ENCODE data around the gene SLC8A2. TPM values are rescaled to one million over a fixed set of nuclear protein-coding genes. Genes with fewer than 3 reads are reported as not detected.

Gene SLC8A2
- total RNA-seq, 3 donors from 2014 or later (not counting 1 experiment from before 2014, with no cell fraction given) = 0.20 TPM; not detected in 2

- no peak for ATAC-seq
Measured at GRCh38 chr19:47422417-47423163, 49.1 kb downstream of the SLC8A2 start.

GRCh38 chr19:47421844-47422395 is 49.8 kb downstream of the SLC8A2 start:
- H3K4me3 Mint-ChIP-seq = no peak overlapping the region
- no peak overlapping the region for H3K27ac ChIP-seq (ENCODE audit: low read length)
- ATAC-seq = peak in 1 of 3 donors; percentile 34
- H3K4me1 ChIP-seq (ENCODE audit: control insufficient read depth, insufficient read depth, low read length) = peaks cover 11% of the 10 kb centered on the region
- TF ChIP-seq, protein P1, sequence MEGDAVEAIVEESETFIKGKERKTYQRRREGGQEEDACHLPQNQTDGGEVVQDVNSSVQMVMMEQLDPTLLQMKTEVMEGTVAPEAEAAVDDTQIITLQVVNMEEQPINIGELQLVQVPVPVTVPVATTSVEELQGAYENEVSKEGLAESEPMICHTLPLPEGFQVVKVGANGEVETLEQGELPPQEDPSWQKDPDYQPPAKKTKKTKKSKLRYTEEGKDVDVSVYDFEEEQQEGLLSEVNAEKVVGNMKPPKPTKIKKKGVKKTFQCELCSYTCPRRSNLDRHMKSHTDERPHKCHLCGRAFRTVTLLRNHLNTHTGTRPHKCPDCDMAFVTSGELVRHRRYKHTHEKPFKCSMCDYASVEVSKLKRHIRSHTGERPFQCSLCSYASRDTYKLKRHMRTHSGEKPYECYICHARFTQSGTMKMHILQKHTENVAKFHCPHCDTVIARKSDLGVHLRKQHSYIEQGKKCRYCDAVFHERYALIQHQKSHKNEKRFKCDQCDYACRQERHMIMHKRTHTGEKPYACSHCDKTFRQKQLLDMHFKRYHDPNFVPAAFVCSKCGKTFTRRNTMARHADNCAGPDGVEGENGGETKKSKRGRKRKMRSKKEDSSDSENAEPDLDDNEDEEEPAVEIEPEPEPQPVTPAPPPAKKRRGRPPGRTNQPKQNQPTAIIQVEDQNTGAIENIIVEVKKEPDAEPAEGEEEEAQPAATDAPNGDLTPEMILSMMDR (IDR thresholded peaks at IDR 0.05) = no peak
- no peak overlapping the region for H3K27ac Mint-ChIP-seq
- no peak for DNase-seq
- peaks cover 9 to 50% of the 10 kb centered on the region in 2 donors for H3K4me1 Mint-ChIP-seq
- WGBS (ENCODE audit: insufficient coverage) = 3% methylated on average over 31 of the region's 31 CpGs
- no peaks in the 10 kb centered on the region for H3K36me3 ChIP-seq (ENCODE audit: control insufficient read depth, insufficient read depth, low read length)
- intact Hi-C loops (cut with micrococcal nuclease) = no loop called here
- peaks cover 0 to 3% of the 10 kb centered on the region in 2 donors for H3K9me3 Mint-ChIP-seq
- H3K4me3 ChIP-seq (ENCODE audit: low read length) = no peak overlapping the region
- H3K9me3 ChIP-seq (ENCODE audit: control insufficient read depth, insufficient read depth, low read length) = no peaks in the 10 kb centered on the region
- peaks cover 57% of the 10 kb centered on the region for H3K27me3 ChIP-seq (ENCODE audit: control insufficient read depth, insufficient read depth, low read length)
- peaks cover 59 to 64% of the 10 kb centered on the region in 2 donors for H3K27me3 Mint-ChIP-seq (ENCODE audit: low read depth in 2 of 2)
- no peaks in the 10 kb centered on the region for H3K36me3 Mint-ChIP-seq

More at GRCh38 chr19:47422417-47423163, 49.1 kb downstream of the SLC8A2 start:
- Mint-ChIP-seq H3K27ac (peak overlapping the region in 1 of 2 donors; percentile 9), H3K4me3 (no peak overlapping the region), H3K36me3 (no peaks in the 10 kb centered on the region), H3K9me3 (peaks cover 0 to 3% of the 10 kb centered on the region in 2 donors), H3K27me3 (ENCODE audit: low read depth in 2 of 2) (peaks cover 52 to 58% of the 10 kb centered on the region in 2 donors), H3K4me1 (peaks cover 9 to 43% of the 10 kb centered on the region in 2 donors)
- Histone ChIP-seq H3K36me3 (ENCODE audit: control insufficient read depth, insufficient read depth, low read length) (no peaks in the 10 kb centered on the region), H3K27me3 (ENCODE audit: control insufficient read depth, insufficient read depth, low read length) (peaks cover 51% of the 10 kb centered on the region), H3K9me3 (ENCODE audit: control insufficient read depth, insufficient read depth, low read length) (no peaks in the 10 kb centered on the region), H3K4me1 (ENCODE audit: control insufficient read depth, insufficient read depth, low read length) (peaks cover 11% of the 10 kb centered on the region), H3K4me3 (ENCODE audit: low read length) (no peak overlapping the region), H3K27ac (ENCODE audit: low read length) (no peak overlapping the region)
- WGBS (ENCODE audit: insufficient coverage) = 2% methylated on average over 1 of the region's 1 CpG
- TF ChIP-seq, protein P1 (IDR thresholded peaks at IDR 0.05) = no peak
- intact Hi-C loops (cut with micrococcal nuclease) = no loop called here
- no peak for DNase-seq

DNA sequence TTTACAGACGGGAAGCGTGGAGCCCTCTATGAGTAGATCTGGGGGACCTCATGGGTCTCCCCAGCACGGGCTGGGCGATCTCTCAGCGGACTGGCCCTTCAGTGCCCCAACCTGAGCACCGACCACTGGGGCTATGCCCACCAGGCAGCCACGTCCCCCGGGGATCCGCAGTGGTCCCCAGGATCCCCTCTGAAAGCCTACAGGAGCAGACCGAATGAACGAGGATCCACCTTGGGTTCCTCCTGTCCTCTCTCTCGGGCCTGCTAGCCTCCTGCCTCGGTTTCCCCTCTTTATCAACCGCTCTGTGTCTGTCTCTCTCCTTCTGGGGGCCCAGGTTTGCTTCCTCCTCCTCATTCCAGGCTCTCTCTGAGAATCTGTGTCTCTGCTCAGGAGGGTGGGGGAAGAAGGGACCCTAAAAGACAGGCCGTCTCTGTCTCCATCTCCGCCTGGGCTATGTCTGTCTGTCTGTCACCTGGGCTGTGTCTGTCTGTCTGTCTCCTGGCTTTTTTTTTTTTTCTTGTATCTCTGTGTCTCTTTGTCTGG is 50.4 kb downstream of the SLC8A2 start:
- ATAC-seq = no peak
- H3K9me3 ChIP-seq (ENCODE audit: control insufficient read depth, insufficient read depth, low read length) = no peaks in the 10 kb centered on the region
- peak overlapping the region; percentile 13 to 27 for H3K27ac Mint-ChIP-seq
- H3K27me3 Mint-ChIP-seq (ENCODE audit: low read depth in 2 of 2) = peaks cover 65 to 66% of the 10 kb centered on the region in 2 donors
- peak overlapping the region; percentile 33 for H3K4me3 Mint-ChIP-seq
- no peak for DNase-seq
- H3K36me3 Mint-ChIP-seq = no peaks in the 10 kb centered on the region
- intact Hi-C loops (cut with micrococcal nuclease) = no loop called here
- H3K9me3 Mint-ChIP-seq = peaks cover 0 to 3% of the 10 kb centered on the region in 2 donors
- H3K4me3 ChIP-seq (ENCODE audit: low read length) = no peak overlapping the region
- H3K4me1 ChIP-seq (ENCODE audit: control insufficient read depth, insufficient read depth, low read length) = peaks cover 11% of the 10 kb centered on the region
- no peaks in the 10 kb centered on the region for H3K36me3 ChIP-seq (ENCODE audit: control insufficient read depth, insufficient read depth, low read length)
- peaks cover 61% of the 10 kb centered on the region for H3K27me3 ChIP-seq (ENCODE audit: control insufficient read depth, insufficient read depth, low read length)
- TF ChIP-seq, protein P1 (IDR thresholded peaks at IDR 0.05) = no peak
- H3K4me1 Mint-ChIP-seq = peaks cover 9 to 56% of the 10 kb centered on the region in 2 donors
- H3K27ac ChIP-seq (ENCODE audit: low read length) = no peak overlapping the region
- WGBS (ENCODE audit: insufficient coverage) = 9% methylated on average over 16 of the region's 16 CpGs
